ENCODE measurements around the gene RHOF. TPM values are rescaled to one million over a fixed set of nuclear protein-coding genes. Genes with fewer than 3 reads are reported as not detected.

Gene RHOF
- total and polyA plus RNA-seq, 8 donors: 2.8 to 12.6 (median 4.9) TPM

DNA sequence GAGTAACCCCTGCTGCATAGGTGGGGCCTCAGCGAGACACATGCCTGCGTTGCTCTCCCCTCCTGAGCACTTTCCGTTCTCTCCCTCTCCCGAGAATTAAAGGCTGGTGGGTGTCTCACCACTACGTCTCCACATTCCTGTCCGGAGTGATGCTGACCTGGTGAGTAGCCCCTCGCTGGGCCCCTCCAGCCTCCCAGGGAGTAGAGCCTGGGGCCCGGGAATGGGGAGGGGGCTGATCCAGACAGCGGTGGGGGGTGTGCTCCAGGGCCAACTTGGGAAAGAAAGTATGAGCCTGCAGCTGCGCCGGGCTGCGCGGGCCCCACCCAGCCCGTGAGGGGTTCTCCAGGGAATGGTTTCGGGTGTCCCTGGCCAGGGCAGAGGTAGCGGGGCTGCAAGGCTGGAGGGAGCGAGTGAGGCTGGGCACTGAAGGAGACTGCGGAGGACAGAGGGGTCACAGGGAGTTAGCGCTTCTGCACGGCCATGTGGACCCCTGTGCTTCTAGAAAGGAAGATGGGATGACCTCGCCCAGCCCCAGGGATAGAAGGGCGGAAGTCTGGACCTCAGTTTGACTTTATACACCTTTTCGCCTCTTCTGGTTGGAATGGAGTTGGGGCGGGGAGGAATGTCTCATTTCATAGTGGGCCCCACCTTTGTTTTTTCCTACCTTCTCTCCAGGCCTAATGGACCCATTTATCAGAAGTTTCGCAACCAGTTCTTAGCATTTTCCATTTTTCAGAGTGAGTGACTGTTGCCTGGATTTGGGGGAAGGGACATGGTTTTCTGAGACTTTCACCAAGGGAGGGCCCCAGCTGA is 22.5 kb downstream of the RHOF start:
- no peaks in the 10 kb centered on the region for H3K9me3 ChIP-seq
- no peak overlapping the region for H3K27ac ChIP-seq
- intact Hi-C loops (cut with DNase I): loop anchor here in 1 of 3 donors (10.0 kb wide), 1 partner anchor 66 kb away; no protein-coding TSS in a partner anchor
- DNase-seq: no peak
- no peaks in the 10 kb centered on the region for H3K36me3 ChIP-seq
- ATAC-seq: no peak
- WGBS, 2 donors: 92 to 93% methylated on average over 24 to 25 of the region's 25 CpGs
- TF ChIP-seq CTCF (IDR thresholded peaks at IDR 0.05): no peak
- FAIRE-seq: no peak
- no peaks in the 10 kb centered on the region for H3K4me1 ChIP-seq
- no peaks in the 10 kb centered on the region for H3K27me3 ChIP-seq
- H3K4me3 ChIP-seq: no peak overlapping the region

- no peak for FAIRE-seq
- intact Hi-C loops (cut with DNase I): loop anchor here in 1 of 3 donors (10.0 kb wide), 1 partner anchor 66 kb away; no protein-coding TSS in a partner anchor
- TF ChIP-seq CTCF (IDR thresholded peaks at IDR 0.05): no peak
- ATAC-seq: no peak
- WGBS, 2 donors: 86 to 89% methylated on average over 9 of the region's 9 CpGs
- no peaks in the 10 kb centered on the region for H3K9me3 ChIP-seq
- no peaks in the 10 kb centered on the region for H3K4me1 ChIP-seq
- H3K4me3 ChIP-seq: no peak overlapping the region
- no peak for DNase-seq
- no peak overlapping the region for H3K27ac ChIP-seq
- H3K27me3 ChIP-seq: no peaks in the 10 kb centered on the region
- no peaks in the 10 kb centered on the region for H3K36me3 ChIP-seq
Measured at GRCh38 chr12:121770388-121770787, 23.1 kb downstream of the RHOF start.

- WGBS, 2 donors: 71 to 79% methylated on average over 11 of the region's 11 CpGs
- ATAC-seq (no peak), DNase-seq (no peak), FAIRE-seq (no peak)
- Histone ChIP-seq H3K36me3 (no peaks in the 10 kb centered on the region), H3K27me3 (no peaks in the 10 kb centered on the region), H3K27ac (no peak overlapping the region), H3K4me3 (no peak overlapping the region), H3K9me3 (no peaks in the 10 kb centered on the region), H3K4me1 (no peaks in the 10 kb centered on the region)
- TF ChIP-seq CTCF (IDR thresholded peaks at IDR 0.05): no peak
- intact Hi-C loops (cut with DNase I): loop anchor here in 1 of 3 donors (10.0 kb wide), 1 partner anchor 65 kb away; no protein-coding TSS in a partner anchor
Measured at GRCh38 chr12:121769831-121770301, 23.6 kb downstream of the RHOF start.

- FAIRE-seq (no peak), DNase-seq (no peak), ATAC-seq (no peak)
- no peaks in the 10 kb centered on the region for H3K27me3 ChIP-seq
- TF ChIP-seq CTCF (IDR thresholded peaks at IDR 0.05): no peak
- intact Hi-C loops (cut with DNase I): no loop called here
- H3K9me3 ChIP-seq: no peaks in the 10 kb centered on the region
- H3K36me3 ChIP-seq: no peaks in the 10 kb centered on the region
- no peak overlapping the region for H3K4me3 ChIP-seq
- 87 to 91% methylated on average over 9 of the region's 9 CpGs for WGBS, 2 donors
- no peaks in the 10 kb centered on the region for H3K4me1 ChIP-seq
- no peak overlapping the region for H3K27ac ChIP-seq
Measured at GRCh38 chr12:121769297-121769830, 24.1 kb downstream of the RHOF start.

All from pancreas (tissue), 10 donors.